Fibroblast of the aortic adventitia (primary cell): ENCODE results near the gene EPC2. TPM values are rescaled to one million over a fixed set of nuclear protein-coding genes. Genes with fewer than 3 reads are reported as not detected.
"Not testable (repeated sequence)": the region's sequence is repeated elsewhere in the genome, so short reads cannot be mapped to it uniquely, and the experiment has no call there.

ENCODE experiments used
- DNase-seq: peaks from one replicate; pipeline ENCODE4 v3.0.0-alpha.2; 2010; ENCODE audit warnings: low read depth
- H3K4me3 ChIP-seq: 2 replicates; pipeline ENCODE4 v1.5.1; 2011; ENCODE audit warnings: low read depth, mild to moderate bottlenecking, control low read depth, low read length, moderate library complexity
- CTCF ChIP-seq: IDR thresholded peaks from 2 replicates; pipeline ENCODE4 v1.5.1; 2011; ENCODE audit warnings: mild to moderate bottlenecking, low read length, control low read depth, inconsistent platforms; ENCODE audit not compliant: insufficient read depth
- total RNA-seq: library from RNA; depleted of rRNA; stranded (reverse); fragments of >200 nt; gene quantifications from 2 replicates; pipeline ENCODE4 v1.2.3, GENCODE V29; 2012; ENCODE audit warnings: low replicate concordance

EPC2 gene
- total RNA-seq, 1 donor = 31.7 TPM

GRCh38 chr2:148684507-148684906, 40.0 kb downstream of the EPC2 start:
- no peak overlapping the region for H3K4me3 ChIP-seq
- TF ChIP-seq CTCF = no peak
- no peak for DNase-seq

GRCh38 chr2:148687543-148687942, 43.0 kb downstream of the EPC2 start:
- no peak overlapping the region for H3K4me3 ChIP-seq
- DNase-seq = no peak
- no peak for TF ChIP-seq CTCF

GRCh38 chr2:148688011-148688410, 43.5 kb downstream of the EPC2 start:
- not testable (repeated sequence) for DNase-seq

GRCh38 chr2:148696985-148697384, 52.4 kb downstream of the EPC2 start:
- no peak for TF ChIP-seq CTCF
- no peak for DNase-seq
- no peak overlapping the region for H3K4me3 ChIP-seq

More at GRCh38 chr2:148688011-148688410, 43.5 kb downstream of the EPC2 start:
- not testable (repeated sequence) for H3K4me3 ChIP-seq

GRCh38 chr2:148699830-148700229, 55.3 kb downstream of the EPC2 start:
- no peak overlapping the region for H3K4me3 ChIP-seq
- no peak for TF ChIP-seq CTCF
- DNase-seq = no peak

GRCh38 chr2:148701039-148701438, 56.5 kb downstream of the EPC2 start:
- no peak for DNase-seq
- H3K4me3 ChIP-seq = no peak overlapping the region
- no peak for TF ChIP-seq CTCF

GRCh38 chr2:148701877-148702276, 57.3 kb downstream of the EPC2 start:
- H3K4me3 ChIP-seq = no peak overlapping the region
- no peak for DNase-seq
- no peak for TF ChIP-seq CTCF
